ENCODE results near the gene PAXIP1.

The PAXIP1 gene

GRCh38 chr7:154910977-154911376 is 91.9 kb downstream of the PAXIP1 start:
- DNase-seq, result no peak

- no peak for DNase-seq
Observed at GRCh38 chr7:154910125-154910524, 92.8 kb downstream of the PAXIP1 start.

- no peak for DNase-seq
Observed at GRCh38 chr7:154909241-154910105, 93.5 kb downstream of the PAXIP1 start.

- no peak for DNase-seq
Observed at GRCh38 chr7:154907651-154908620, 95.0 kb downstream of the PAXIP1 start.

GRCh38 chr7:154906736-154907355 is 96.1 kb downstream of the PAXIP1 start:
- DNase-seq, result no peak

GRCh38 chr7:154906201-154906600 is 96.7 kb downstream of the PAXIP1 start:
- no peak for DNase-seq

- DNase-seq, result no peak
Observed at GRCh38 chr7:154905615-154906014, 97.3 kb downstream of the PAXIP1 start.

GRCh38 chr7:154905146-154905545 is 97.8 kb downstream of the PAXIP1 start:
- DNase-seq, result no peak

- no peak for DNase-seq
Observed at GRCh38 chr7:154903083-154903731, 99.7 kb downstream of the PAXIP1 start.

GRCh38 chr7:154902600-154903082 is 100.3 kb downstream of the PAXIP1 start:
- DNase-seq, result no peak

GRCh38 chr7:154899862-154900261 is 103.1 kb downstream of the PAXIP1 start:
- DNase-seq, result no peak

GRCh38 chr7:154898973-154899855 is 103.7 kb downstream of the PAXIP1 start:
- no peak for DNase-seq

GRCh38 chr7:154896076-154896475 is 106.8 kb downstream of the PAXIP1 start:
- DNase-seq, result no peak

All from activated CD8-positive, alpha-beta memory T cell treated with anti-CD3 and anti-CD28 coated beads, Interleukin-2, amount 50 U/mL, for 48 hours (primary cell).